GM12892 (cell line): ENCODE data around the gene STIM2.

Source experiments
- POLR2A ChIP-seq: IDR thresholded peaks from 2 replicates; pipeline ENCODE4 v1.6.1; 2011; ENCODE audit warnings: low read depth, low read length, control low read depth
- POLR2AphosphoS5 ChIP-seq: IDR thresholded peaks from 2 replicates; pipeline ENCODE4 v1.6.1; 2011; ENCODE audit warnings: low read depth, low read length, control low read depth

GRCh38 chr4:27020603-27021002 is 160.0 kb downstream of the STIM2 start:
- TF ChIP-seq POLR2A, result no peak
- no peak for TF ChIP-seq POLR2AphosphoS5
